Gastroesophageal sphincter (tissue), 3 donors: ENCODE results near the gene EFCAB14.

Experiments used
- CTCF ChIP-seq, 4 experiments: fragments of 200-600 bp in 2 of 4; fragments of 450-650 bp in 2 of 4; sonication (generic) in 1 of 4; IDR thresholded peaks; one replicate each; pipeline ENCODE4 v1.5.1; 2017 to 2019; ENCODE audit warnings: antibody characterized with exemption in 4 of 4, mild to moderate bottlenecking in 2 of 4, moderate library complexity in 2 of 4
- POLR2A ChIP-seq, 2 donors: fragments of 450-650 bp; IDR thresholded peaks; one replicate each; pipeline ENCODE4 v1.6.1; 2017; ENCODE audit warnings: antibody characterized with exemption in 2 of 2, mild to moderate bottlenecking in 2 of 2, moderate library complexity in 1 of 2
- POLR2AphosphoS5 ChIP-seq: sonication (generic); formaldehyde crosslinking; IDR thresholded peaks from one replicate; pipeline ENCODE4 v1.6.1; 2017; ENCODE audit warnings: antibody characterized with exemption

GRCh38 chr1:46635205-46635604 lies 83.7 kb downstream of the EFCAB14 start:
- TF ChIP-seq POLR2A (IDR thresholded peaks at IDR 0.05) (no peak), CTCF (IDR thresholded peaks at IDR 0.05) (no peak), POLR2AphosphoS5 (no peak)
